NCI-H1417 (cell line): ENCODE measurements around the gene UNC5B.
A peak's percentile ranks its signal among the peaks of the same experiment; 100 is the strongest.

Source experiments
- DNase-seq, 3 experiments: peaks; one replicate each; lab custom pipeline; 2025; lab: John Stamatoyannopoulos, UW

The UNC5B gene

GRCh38 chr10:71223347-71224058 lies 11.1 kb downstream of the UNC5B start:
- DNase-seq: no peak

GRCh38 chr10:71225291-71226058 lies 13.1 kb downstream of the UNC5B start:
- no peak for DNase-seq

GRCh38 chr10:71228875-71229675 lies 16.7 kb downstream of the UNC5B start:
- no peak for DNase-seq

GRCh38 chr10:71229726-71230655 lies 17.6 kb downstream of the UNC5B start:
- no peak for DNase-seq

GRCh38 chr10:71230656-71231025 lies 18.3 kb downstream of the UNC5B start:
- no peak for DNase-seq

GRCh38 chr10:71231206-71231605 lies 18.8 kb downstream of the UNC5B start:
- DNase-seq: no peak

- peak in 1 of 3 experiments; percentile 5 for DNase-seq
Measured at GRCh38 chr10:71232089-71232998, 20.0 kb downstream of the UNC5B start.

GRCh38 chr10:71233482-71233892 lies 21.1 kb downstream of the UNC5B start:
- no peak for DNase-seq

- no peak for DNase-seq
Measured at GRCh38 chr10:71234004-71234894, 21.9 kb downstream of the UNC5B start.

- DNase-seq: no peak
Measured at GRCh38 chr10:71234970-71235685, 22.8 kb downstream of the UNC5B start.

GRCh38 chr10:71235808-71236207 lies 23.4 kb downstream of the UNC5B start:
- no peak for DNase-seq

- no peak for DNase-seq
Measured at GRCh38 chr10:71236286-71236685, 23.9 kb downstream of the UNC5B start.

- DNase-seq: no peak
Measured at GRCh38 chr10:71236822-71237682, 24.7 kb downstream of the UNC5B start.

GRCh38 chr10:71237843-71238623 lies 25.7 kb downstream of the UNC5B start:
- peak in 1 of 3 experiments; percentile 14 for DNase-seq

- DNase-seq: no peak
Measured at GRCh38 chr10:71238626-71239025, 26.3 kb downstream of the UNC5B start.

- no peak for DNase-seq
Measured at GRCh38 chr10:71239131-71239915, 27.0 kb downstream of the UNC5B start.
